Uterus (tissue), 2 donors: Measurements from ENCODE around the gene NEK4.

ENCODE experiments used
- CTCF ChIP-seq, 4 experiments: fragments of 200-600 bp in 2 of 4; fragments of 450-650 bp in 2 of 4; sonication (generic) in 2 of 4; IDR thresholded peaks; one replicate each; pipeline ENCODE4 v1.5.1; 2016 to 2019; ENCODE audit warnings: antibody characterized with exemption in 4 of 4, mild to moderate bottlenecking in 2 of 4, moderate library complexity in 1 of 4
- POLR2A ChIP-seq, 2 donors: fragments of 450-650 bp; IDR thresholded peaks; one replicate each; pipeline ENCODE4 v1.6.1; 2016; ENCODE audit warnings: antibody characterized with exemption in 2 of 2, mild to moderate bottlenecking in 1 of 2, moderate library complexity in 1 of 2

DNA sequence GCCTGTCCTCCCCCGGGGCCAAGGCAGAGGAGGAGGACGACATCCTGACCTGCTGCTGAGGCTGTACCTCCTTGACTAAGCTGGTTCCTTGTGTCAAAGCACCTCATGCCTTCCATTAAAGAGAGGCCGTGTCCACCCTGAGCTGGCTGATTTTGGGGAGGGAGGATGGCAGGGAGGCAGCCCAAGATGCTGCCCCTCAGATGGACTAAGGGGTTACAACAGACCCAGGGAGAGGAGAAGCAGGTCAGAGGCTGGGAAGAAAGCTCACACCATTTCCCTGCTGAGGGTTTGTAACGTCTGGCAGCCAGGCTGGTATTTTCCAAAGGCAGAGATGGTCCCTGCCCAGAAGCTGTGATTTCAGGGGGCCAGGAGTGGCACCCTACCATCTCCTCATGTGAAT lies 21.2 kb upstream of the NEK4 start:
- no peak for TF ChIP-seq CTCF (IDR thresholded peaks at IDR 0.05)
- no peak for TF ChIP-seq POLR2A (IDR thresholded peaks at IDR 0.05)
